WTC11 (cell line): Measurements from ENCODE around the gene MT2A. TPM values are rescaled to one million over a fixed set of nuclear protein-coding genes. Genes with fewer than 3 reads are reported as not detected.

Experiments
- ATAC-seq: fragments of 200-7000 bp; cut with Tn5 transposase; 2 replicates; pipeline ENCODE4 v1.10.0; 2021; ENCODE audit warnings: mild to moderate bottlenecking, moderate library complexity
- CTCF ChIA-PET: fragments of 300-600 bp; sonication (Branson Sonifier 250); formaldehyde crosslinking; loops from one replicate; lab custom pipeline; 2021; ENCODE audit warnings: antibody characterized with exemption; lab: Charles Lee
- POLR2A ChIA-PET: fragments of 350-600 bp; sonication (Branson Sonifier 250); formaldehyde crosslinking; loops from one replicate; lab custom pipeline; 2021; ENCODE audit warnings: antibody characterized with exemption; lab: Charles Lee
- DNase-seq: peaks from one replicate; pipeline ENCODE4 v3.0.0; 2021; ENCODE audit warnings: low spot score
- H3K27ac Mint-ChIP-seq: 2 replicates; pipeline ENCODE4 v1.8.0; 2021; ENCODE audit warnings: mixed read lengths
- H3K27me3 Mint-ChIP-seq: 2 replicates; pipeline ENCODE4 v1.8.0; 2021; ENCODE audit warnings: low read depth, mild to moderate bottlenecking, moderate library complexity, mixed read lengths
- H3K36me3 Mint-ChIP-seq: 2 replicates; pipeline ENCODE4 v1.8.0; 2021; ENCODE audit warnings: mixed read lengths
- H3K4me1 Mint-ChIP-seq: 2 replicates; pipeline ENCODE4 v1.8.0; 2022; ENCODE audit warnings: mixed read lengths
- H3K4me3 Mint-ChIP-seq: 2 replicates; pipeline ENCODE4 v1.8.0; 2021; ENCODE audit warnings: mild to moderate bottlenecking, moderate library complexity, mixed read lengths
- H3K9me3 Mint-ChIP-seq: 2 replicates; pipeline ENCODE4 v1.8.0; 2021; ENCODE audit warnings: mixed read lengths
- ATF1 ChIP-seq: sonication (generic); formaldehyde crosslinking; IDR thresholded peaks from 2 replicates; pipeline ENCODE4 v1.8.1; 2023; ENCODE audit warnings: mild to moderate bottlenecking, moderate library complexity, missing genetic modification reagents
- ATF2 ChIP-seq: sonication (generic); formaldehyde crosslinking; IDR thresholded peaks from 2 replicates; pipeline ENCODE4 v1.8.1; 2022; ENCODE audit warnings: low read depth, missing genetic modification reagents, borderline replicate concordance
- ATF6 ChIP-seq: sonication (generic); formaldehyde crosslinking; IDR thresholded peaks from 2 replicates; pipeline ENCODE4 v1.8.1; 2023; ENCODE audit warnings: mild to moderate bottlenecking, missing genetic modification reagents
- CREM ChIP-seq: sonication (generic); formaldehyde crosslinking; IDR thresholded peaks from 2 replicates; pipeline ENCODE4 v1.8.1; 2022; ENCODE audit warnings: mild to moderate bottlenecking, missing genetic modification reagents, moderate library complexity
- CTCF ChIP-seq: fragments of 200-600 bp; IDR thresholded peaks from 2 replicates; pipeline ENCODE4 v1.8.0; 2022; ENCODE audit warnings: antibody characterized with exemption
- ETV6 ChIP-seq: sonication (generic); formaldehyde crosslinking; IDR thresholded peaks from 2 replicates; pipeline ENCODE4 v1.8.1; 2022; ENCODE audit warnings: mild to moderate bottlenecking, missing genetic modification reagents
- FOXP1 ChIP-seq: sonication (generic); formaldehyde crosslinking; IDR thresholded peaks from 2 replicates; pipeline ENCODE4 v1.8.0; 2022; ENCODE audit warnings: missing genetic modification reagents, mild to moderate bottlenecking, moderate library complexity, borderline replicate concordance
- GABPB1 ChIP-seq: sonication (generic); formaldehyde crosslinking; IDR thresholded peaks from 2 replicates; pipeline ENCODE4 v1.8.1; 2023; ENCODE audit warnings: mild to moderate bottlenecking, missing genetic modification reagents
- GTF2I ChIP-seq: fragments of 250-450 bp; sonication (Bioruptor Pico); conservative IDR thresholded peaks from 2 replicates; pipeline ENCODE4 v1.4.0; 2021; ENCODE audit warnings: mild to moderate bottlenecking
- HMGA2 ChIP-seq: fragments of 250-450 bp; sonication (Bioruptor Pico); IDR thresholded peaks from 2 replicates; pipeline ENCODE4 v1.4.0; 2021; ENCODE audit warnings: mild to moderate bottlenecking, moderate library complexity
- IRF2 ChIP-seq: sonication (generic); formaldehyde crosslinking; IDR thresholded peaks from 2 replicates; pipeline ENCODE4 v1.8.0; 2022; ENCODE audit warnings: low read depth, missing genetic modification reagents, borderline replicate concordance
- KAT7 ChIP-seq: sonication (generic); formaldehyde crosslinking; IDR thresholded peaks from 2 replicates; pipeline ENCODE4 v1.8.1; 2023; ENCODE audit warnings: missing genetic modification reagents, mild to moderate bottlenecking, borderline replicate concordance
- MYBL2 ChIP-seq: sonication (generic); formaldehyde crosslinking; IDR thresholded peaks from 2 replicates; pipeline ENCODE4 v1.8.1; 2023; ENCODE audit warnings: mild to moderate bottlenecking, moderate library complexity, missing genetic modification reagents
- SMAD3 ChIP-seq: sonication (generic); formaldehyde crosslinking; IDR thresholded peaks from 2 replicates; pipeline ENCODE4 v1.8.0; 2022; ENCODE audit warnings: missing genetic modification reagents, mild to moderate bottlenecking, borderline replicate concordance
- SMAD4 ChIP-seq: sonication (generic); formaldehyde crosslinking; IDR thresholded peaks from 2 replicates; pipeline ENCODE4 v1.8.0; 2022; ENCODE audit warnings: mild to moderate bottlenecking, missing genetic modification reagents
- SOX15 ChIP-seq: fragments of 250-450 bp; sonication (Bioruptor Pico); IDR thresholded peaks from 2 replicates; pipeline ENCODE4 v1.9.0; 2021; ENCODE audit warnings: mild to moderate bottlenecking
- SP1 ChIP-seq: sonication (generic); formaldehyde crosslinking; conservative IDR thresholded peaks from 2 replicates; pipeline ENCODE4 v1.8.1; 2022; ENCODE audit warnings: missing genetic modification reagents
- TEAD1 ChIP-seq: sonication (generic); formaldehyde crosslinking; IDR thresholded peaks from 2 replicates; pipeline ENCODE4 v1.8.0; 2022; ENCODE audit warnings: mild to moderate bottlenecking, missing genetic modification reagents
- ZNF121 ChIP-seq: sonication (generic); formaldehyde crosslinking; IDR thresholded peaks from 2 replicates; pipeline ENCODE4 v1.8.0; 2023; ENCODE audit warnings: missing genetic modification reagents
- ZNF138 ChIP-seq: sonication (generic); formaldehyde crosslinking; conservative IDR thresholded peaks from 2 replicates; pipeline ENCODE4 v1.8.1; 2022; ENCODE audit warnings: mild to moderate bottlenecking, moderate library complexity, missing genetic modification reagents
- ZNF219 ChIP-seq: sonication (generic); formaldehyde crosslinking; IDR thresholded peaks from 2 replicates; pipeline ENCODE4 v1.8.0; 2023; ENCODE audit warnings: missing genetic modification reagents, mild to moderate bottlenecking, borderline replicate concordance
- ZNF232 ChIP-seq: sonication (generic); formaldehyde crosslinking; IDR thresholded peaks from 2 replicates; pipeline ENCODE4 v1.8.0; 2022; ENCODE audit warnings: mild to moderate bottlenecking, missing genetic modification reagents
- ZNF423 ChIP-seq: fragments of 250-450 bp; sonication (Bioruptor Pico); IDR thresholded peaks from 2 replicates; pipeline ENCODE4 v2.1.2; 2022; ENCODE audit warnings: mild to moderate bottlenecking, moderate library complexity
- ZNF671 ChIP-seq: fragments of 250-450 bp; sonication (Bioruptor Pico); IDR thresholded peaks from 2 replicates; pipeline ENCODE4 v1.8.0; 2021; ENCODE audit warnings: mild to moderate bottlenecking
- total RNA-seq: library from RNA; stranded (reverse); gene quantifications from 3 replicates; pipeline ENCODE4 v1.2.3, GENCODE V29; 2021
- TF ChIP-seq, protein P1 (sequence below): fragments of 250-450 bp; sonication (Bioruptor Pico); IDR thresholded peaks from 2 replicates; pipeline ENCODE4 v2.1.2; 2022; ENCODE audit warnings: mild to moderate bottlenecking, moderate library complexity
- TF ChIP-seq, protein P2 (sequence below): sonication (generic); formaldehyde crosslinking; IDR thresholded peaks from 2 replicates; pipeline ENCODE4 v1.8.0; 2022; ENCODE audit warnings: mild to moderate bottlenecking, missing genetic modification reagents
- TF ChIP-seq, protein P3 (sequence below): sonication (generic); formaldehyde crosslinking; IDR thresholded peaks from 2 replicates; pipeline ENCODE4 v1.8.0; 2023; ENCODE audit warnings: missing genetic modification reagents
- TF ChIP-seq, protein P4 (sequence below): fragments of 250-450 bp; sonication (Bioruptor Pico); IDR thresholded peaks from 2 replicates; pipeline ENCODE4 v1.8.0; 2021; ENCODE audit warnings: mild to moderate bottlenecking
- TF ChIP-seq, protein P5 (sequence below): sonication (generic); formaldehyde crosslinking; IDR thresholded peaks from 2 replicates; pipeline ENCODE4 v1.8.0; 2022; ENCODE audit warnings: mild to moderate bottlenecking, missing genetic modification reagents

Gene MT2A
- total RNA-seq, 1 experiment from 2014 or later, result 139 TPM

DNA sequence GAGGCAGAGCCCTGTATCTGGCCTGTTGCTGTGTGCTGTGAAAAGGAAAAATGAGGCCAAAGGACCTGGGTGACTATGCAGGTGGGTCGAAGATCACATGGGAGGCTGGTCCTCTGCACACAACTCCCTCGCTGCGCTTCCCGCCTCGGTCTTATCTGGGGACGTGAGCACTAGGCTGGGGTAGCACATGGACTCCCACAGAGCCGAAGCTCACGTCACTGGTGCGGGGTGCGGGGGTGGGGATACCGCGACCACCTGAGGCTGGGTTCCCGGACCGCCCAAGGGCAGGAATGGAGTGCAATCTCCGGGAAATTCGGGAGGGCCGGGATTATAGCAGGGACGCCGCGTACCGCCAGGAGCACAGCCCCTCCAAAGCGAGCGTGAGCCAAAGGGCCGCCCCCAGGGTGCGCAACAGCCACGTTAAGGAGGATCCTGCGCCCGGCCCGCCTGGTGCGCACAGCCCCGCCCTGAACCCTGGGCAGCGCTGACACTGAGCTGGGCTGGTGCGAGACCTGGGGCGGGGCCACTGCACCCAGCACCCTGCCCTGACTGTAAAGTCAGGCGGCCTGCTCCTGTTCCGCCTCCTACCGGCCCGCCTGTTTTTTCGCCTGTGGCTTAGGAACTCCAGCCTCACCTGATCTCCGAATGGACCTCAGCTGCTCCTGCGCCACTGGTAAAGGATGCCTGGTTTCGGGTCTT lies 34.8 kb downstream of the MT2A start:
- no peak overlapping the region for H3K27ac Mint-ChIP-seq
- H3K9me3 Mint-ChIP-seq, result no peaks in the 10 kb centered on the region
- H3K4me3 Mint-ChIP-seq, result peak overlapping the region; percentile 63
- ChIA-PET CTCF (interaction anchor here (0.8 to 2.8 kb wide), 13 partner anchors 9 to 58 kb away, joined by 3 to 15 read pairs (median 3); partner anchors contain the start of genes MT1B, MT1E, MT1G and MT2A), POLR2A (interaction anchor here (0.6 kb wide), 1 partner anchor 13 kb away, joined by 3 read pairs; no protein-coding TSS in a partner anchor)
- peaks cover 100% of the 10 kb centered on the region for H3K27me3 Mint-ChIP-seq
- ATAC-seq, result peak; percentile 80
- H3K36me3 Mint-ChIP-seq, result no peaks in the 10 kb centered on the region
- H3K4me1 Mint-ChIP-seq, result peaks cover 22% of the 10 kb centered on the region
- DNase-seq, result peak; percentile 63
- no peak for TF ChIP-seq GABPB1 (CRISPR knock-in tag)
- 0 out of 2 replicates have a peak, but pooled peaks have one; percentile 28 for TF ChIP-seq KAT7 (CRISPR knock-in tag)
- no peak for TF ChIP-seq ZNF138
- no peak for TF ChIP-seq SMAD4 (CRISPR knock-in tag)
- TF ChIP-seq CTCF, result no peak
- peak; percentile 47 for TF ChIP-seq SP1 (CRISPR knock-in tag)
- no peak for TF ChIP-seq SOX15 (CRISPR knock-in tag)
- TF ChIP-seq ATF6 (CRISPR knock-in tag), result no peak
- TF ChIP-seq HMGA2 (CRISPR knock-in tag), result no peak
- TF ChIP-seq ATF2 (CRISPR knock-in tag), result no peak
- no peak for TF ChIP-seq ZNF671 (CRISPR knock-in tag)
- TF ChIP-seq TEAD1 (CRISPR knock-in tag), result 0 out of 2 replicates have a peak, but pooled peaks have one; percentile 7
- TF ChIP-seq, protein P1, sequence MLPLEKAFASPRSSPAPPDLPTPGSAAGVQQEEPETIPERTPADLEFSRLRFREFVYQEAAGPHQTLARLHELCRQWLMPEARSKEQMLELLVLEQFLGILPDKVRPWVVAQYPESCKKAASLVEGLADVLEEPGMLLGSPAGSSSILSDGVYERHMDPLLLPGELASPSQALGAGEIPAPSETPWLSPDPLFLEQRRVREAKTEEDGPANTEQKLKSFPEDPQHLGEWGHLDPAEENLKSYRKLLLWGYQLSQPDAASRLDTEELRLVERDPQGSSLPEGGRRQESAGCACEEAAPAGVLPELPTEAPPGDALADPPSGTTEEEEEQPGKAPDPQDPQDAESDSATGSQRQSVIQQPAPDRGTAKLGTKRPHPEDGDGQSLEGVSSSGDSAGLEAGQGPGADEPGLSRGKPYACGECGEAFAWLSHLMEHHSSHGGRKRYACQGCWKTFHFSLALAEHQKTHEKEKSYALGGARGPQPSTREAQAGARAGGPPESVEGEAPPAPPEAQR (CRISPR knock-in tag), result no peak
- TF ChIP-seq, protein P2, sequence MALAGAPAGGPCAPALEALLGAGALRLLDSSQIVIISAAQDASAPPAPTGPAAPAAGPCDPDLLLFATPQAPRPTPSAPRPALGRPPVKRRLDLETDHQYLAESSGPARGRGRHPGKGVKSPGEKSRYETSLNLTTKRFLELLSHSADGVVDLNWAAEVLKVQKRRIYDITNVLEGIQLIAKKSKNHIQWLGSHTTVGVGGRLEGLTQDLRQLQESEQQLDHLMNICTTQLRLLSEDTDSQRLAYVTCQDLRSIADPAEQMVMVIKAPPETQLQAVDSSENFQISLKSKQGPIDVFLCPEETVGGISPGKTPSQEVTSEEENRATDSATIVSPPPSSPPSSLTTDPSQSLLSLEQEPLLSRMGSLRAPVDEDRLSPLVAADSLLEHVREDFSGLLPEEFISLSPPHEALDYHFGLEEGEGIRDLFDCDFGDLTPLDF, result no peak
- TF ChIP-seq ATF1, result no peak
- no peak for TF ChIP-seq ZNF219
- TF ChIP-seq ZNF121 (CRISPR knock-in tag), result no peak
- peak; percentile 57; the same call in 1 of the 2 replicates for TF ChIP-seq ZNF423
- TF ChIP-seq, protein P3, sequence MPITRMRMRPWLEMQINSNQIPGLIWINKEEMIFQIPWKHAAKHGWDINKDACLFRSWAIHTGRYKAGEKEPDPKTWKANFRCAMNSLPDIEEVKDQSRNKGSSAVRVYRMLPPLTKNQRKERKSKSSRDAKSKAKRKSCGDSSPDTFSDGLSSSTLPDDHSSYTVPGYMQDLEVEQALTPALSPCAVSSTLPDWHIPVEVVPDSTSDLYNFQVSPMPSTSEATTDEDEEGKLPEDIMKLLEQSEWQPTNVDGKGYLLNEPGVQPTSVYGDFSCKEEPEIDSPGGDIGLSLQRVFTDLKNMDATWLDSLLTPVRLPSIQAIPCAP (CRISPR knock-in tag), result no peak
- 0 out of 2 replicates have a peak, but pooled peaks have one; percentile 19 for TF ChIP-seq FOXP1 (CRISPR knock-in tag)
- TF ChIP-seq, protein P4, sequence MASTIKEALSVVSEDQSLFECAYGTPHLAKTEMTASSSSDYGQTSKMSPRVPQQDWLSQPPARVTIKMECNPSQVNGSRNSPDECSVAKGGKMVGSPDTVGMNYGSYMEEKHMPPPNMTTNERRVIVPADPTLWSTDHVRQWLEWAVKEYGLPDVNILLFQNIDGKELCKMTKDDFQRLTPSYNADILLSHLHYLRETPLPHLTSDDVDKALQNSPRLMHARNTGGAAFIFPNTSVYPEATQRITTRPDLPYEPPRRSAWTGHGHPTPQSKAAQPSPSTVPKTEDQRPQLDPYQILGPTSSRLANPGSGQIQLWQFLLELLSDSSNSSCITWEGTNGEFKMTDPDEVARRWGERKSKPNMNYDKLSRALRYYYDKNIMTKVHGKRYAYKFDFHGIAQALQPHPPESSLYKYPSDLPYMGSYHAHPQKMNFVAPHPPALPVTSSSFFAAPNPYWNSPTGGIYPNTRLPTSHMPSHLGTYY (CRISPR knock-in tag), result no peak
- TF ChIP-seq, protein P5, sequence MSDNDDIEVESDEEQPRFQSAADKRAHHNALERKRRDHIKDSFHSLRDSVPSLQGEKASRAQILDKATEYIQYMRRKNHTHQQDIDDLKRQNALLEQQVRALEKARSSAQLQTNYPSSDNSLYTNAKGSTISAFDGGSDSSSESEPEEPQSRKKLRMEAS (CRISPR knock-in tag), result peak; percentile 72
- TF ChIP-seq CREM (CRISPR knock-in tag), result no peak
- TF ChIP-seq MYBL2 (CRISPR knock-in tag), result no peak; the same call in 1 of the 2 replicates
- TF ChIP-seq ZNF232 (CRISPR knock-in tag), result no peak
- no peak for TF ChIP-seq GTF2I
- no peak for TF ChIP-seq IRF2 (CRISPR knock-in tag)
- no peak for TF ChIP-seq SMAD3
- TF ChIP-seq ETV6 (CRISPR knock-in tag), result no peak
